NCI-H82 treated with DMSO at 0.1 percent for 48 hours (cell line): ENCODE results near the gene CBX3.
"Not testable (repeated sequence)": the region's sequence is repeated elsewhere in the genome, so short reads cannot be mapped to it uniquely, and the experiment has no call there.

Source experiments
- DNase-seq: peaks from one replicate; lab custom pipeline; 2025; ENCODE audit not compliant: unreplicated experiment; lab: John Stamatoyannopoulos, UW

The CBX3 gene

DNA sequence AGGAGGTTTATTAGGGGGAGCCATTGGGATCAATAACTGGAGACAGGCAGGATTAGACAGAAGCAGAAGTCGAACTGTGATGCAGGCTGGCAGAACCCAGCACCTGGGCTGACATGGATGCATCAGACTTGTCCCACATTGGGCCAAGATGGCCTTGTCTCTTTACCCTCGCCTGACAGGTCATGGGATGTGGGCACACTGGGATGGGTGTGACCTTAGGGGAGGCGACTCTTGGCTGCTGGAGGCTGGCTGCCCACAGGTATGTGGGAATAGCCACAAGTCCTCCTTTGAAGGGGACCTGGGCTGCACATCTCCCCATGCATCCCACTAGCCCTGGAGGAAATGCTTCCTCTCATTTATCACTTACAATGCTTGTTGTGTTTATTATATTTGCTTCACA, 32.3 kb upstream of the CBX3 start:
- DNase-seq, result no peak

GRCh38 chr7:26170663-26171062, 30.9 kb upstream of the CBX3 start:
- DNase-seq, result no peak

GRCh38 chr7:26171601-26172000, 29.9 kb upstream of the CBX3 start:
- no peak for DNase-seq

- DNase-seq, result no peak
These were observed 29.5 kb upstream of the CBX3 start for GRCh38 chr7:26172048-26172447.

GRCh38 chr7:26175903-26176302, 25.6 kb upstream of the CBX3 start:
- DNase-seq, result not testable (repeated sequence)

GRCh38 chr7:26176696-26177095, 24.8 kb upstream of the CBX3 start:
- DNase-seq, result not testable (repeated sequence)

GRCh38 chr7:26177269-26177668, 24.3 kb upstream of the CBX3 start:
- DNase-seq, result not testable (repeated sequence)

- DNase-seq, result no peak
These were observed 23.1 kb upstream of the CBX3 start for GRCh38 chr7:26178272-26178960.

- no peak for DNase-seq
These were observed 22.1 kb upstream of the CBX3 start for GRCh38 chr7:26179422-26179821.

DNA sequence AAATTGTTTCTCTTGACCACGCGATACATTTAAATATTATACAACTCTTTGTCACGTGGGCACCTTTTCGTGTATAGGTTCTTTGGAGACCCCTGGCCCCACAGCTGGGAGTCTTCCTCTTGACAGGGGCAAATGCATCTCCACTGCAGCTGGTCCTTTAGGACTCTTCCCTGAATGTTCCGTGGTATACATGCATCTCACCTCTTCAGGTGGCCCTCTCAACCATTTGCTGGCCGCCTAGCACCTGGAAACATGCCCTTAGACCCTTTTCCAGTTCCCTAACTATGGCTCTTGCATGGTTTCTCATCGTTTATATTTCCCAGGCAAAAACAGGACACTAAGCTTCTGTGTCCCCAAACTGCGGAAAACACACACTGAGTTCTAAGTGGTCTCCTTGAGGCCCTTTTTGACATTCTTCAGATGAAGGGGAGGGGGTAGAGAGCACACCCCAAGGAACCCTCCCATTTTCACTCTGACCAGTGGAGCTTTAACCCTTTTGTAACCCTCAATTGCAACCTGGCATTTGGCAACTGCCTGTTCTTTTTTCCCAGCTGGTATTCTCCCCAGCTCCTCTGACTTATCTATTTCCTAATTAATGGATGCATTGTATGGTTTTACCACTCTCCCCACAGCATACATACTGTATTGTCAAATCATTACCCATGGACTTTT, 21.6 kb upstream of the CBX3 start:
- DNase-seq, result no peak

GRCh38 chr7:26180792-26181198, 20.8 kb upstream of the CBX3 start:
- DNase-seq, result no peak

DNA sequence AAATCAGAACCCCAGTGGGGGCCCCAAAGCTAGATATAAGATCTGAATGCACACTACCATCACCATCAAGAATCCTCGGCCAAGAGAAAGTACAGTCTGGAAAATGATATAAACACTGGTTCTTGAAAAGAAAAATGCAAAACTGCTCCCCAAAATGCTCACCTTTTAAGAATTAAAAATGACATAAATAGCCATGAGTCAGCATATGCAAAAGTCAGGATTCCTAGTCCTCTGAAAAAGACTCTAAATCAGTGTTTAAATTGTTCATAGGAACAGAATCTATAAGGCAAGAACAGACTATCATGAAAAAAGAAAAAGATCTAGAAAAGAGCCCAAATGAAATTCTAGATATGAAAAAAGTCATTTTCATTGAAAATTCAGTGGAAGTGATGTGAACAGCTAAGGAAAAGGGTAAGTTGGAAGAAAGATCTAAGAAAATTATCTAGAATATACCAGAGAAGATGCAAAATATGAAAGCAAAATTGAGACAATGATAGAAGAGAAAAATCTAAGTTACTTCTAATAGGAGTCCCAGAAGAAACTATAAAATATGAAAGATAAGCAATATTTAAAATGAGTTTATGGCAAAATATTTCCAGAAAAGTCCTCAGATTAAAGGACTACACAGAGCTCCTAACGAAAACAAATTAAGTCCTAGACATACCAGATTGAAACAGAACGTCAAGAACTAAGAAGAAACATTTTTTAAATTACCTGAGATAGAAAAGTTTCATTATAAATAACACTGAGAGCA, 19.9 kb upstream of the CBX3 start:
- DNase-seq, result no peak

- no peak for DNase-seq
These were observed 19.3 kb upstream of the CBX3 start for GRCh38 chr7:26182283-26182682.

GRCh38 chr7:26182706-26183105, 18.8 kb upstream of the CBX3 start:
- DNase-seq, result no peak

- DNase-seq, result no peak
These were observed 17.8 kb upstream of the CBX3 start for GRCh38 chr7:26183545-26184280.

DNA sequence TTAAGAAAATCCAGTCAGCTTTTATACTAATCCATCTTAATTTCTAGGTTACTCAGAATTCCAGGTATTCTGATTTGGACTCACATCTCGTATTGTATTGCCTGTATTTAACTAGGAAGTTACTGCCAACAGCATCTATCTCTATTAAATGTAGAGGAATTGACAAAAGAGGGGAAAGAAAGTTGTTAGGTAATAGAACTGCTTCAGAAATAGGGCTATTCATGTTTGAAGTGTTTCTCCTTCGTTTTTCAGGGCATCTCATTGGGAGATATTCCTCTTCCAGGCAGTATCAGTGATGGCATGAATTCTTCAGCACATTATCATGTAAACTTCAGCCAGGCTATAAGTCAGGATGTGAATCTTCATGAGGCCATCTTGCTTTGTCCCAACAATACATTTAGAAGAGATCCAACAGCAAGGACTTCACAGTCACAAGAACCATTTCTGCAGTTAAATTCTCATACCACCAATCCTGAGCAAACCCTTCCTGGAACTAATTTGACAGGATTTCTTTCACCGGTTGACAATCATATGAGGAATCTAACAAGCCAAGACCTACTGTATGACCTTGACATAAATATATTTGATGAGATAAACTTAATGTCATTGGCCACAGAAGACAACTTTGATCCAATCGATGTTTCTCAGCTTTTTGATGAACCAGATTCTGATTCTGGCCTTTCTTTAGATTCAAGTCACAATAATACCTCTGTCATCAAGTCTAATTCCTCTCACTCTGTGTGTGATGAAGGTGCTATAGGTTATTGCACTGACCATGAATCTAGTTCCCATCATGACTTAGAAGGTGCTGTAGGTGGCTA, 17.1 kb upstream of the CBX3 start:
- not testable (repeated sequence) for DNase-seq

- no peak for DNase-seq
These were observed 16.3 kb upstream of the CBX3 start for GRCh38 chr7:26185131-26185843.

GRCh38 chr7:26185844-26186180, 15.7 kb upstream of the CBX3 start:
- DNase-seq, result no peak

GRCh38 chr7:26186364-26187311, 14.9 kb upstream of the CBX3 start:
- DNase-seq, result no peak
